DND-41 (cell line): ENCODE results near the gene PPP1R3D.

Source experiments
- ATAC-seq: fragments of 200-7000 bp; cut with Tn5 transposase; 3 replicates; pipeline ENCODE4 v1.9.1; 2021; ENCODE audit warnings: low read depth; ENCODE audit not compliant: insufficient read depth
- DNase-seq: peaks from one replicate; pipeline ENCODE4 v3.0.0-alpha.2; 2020
- H2AFZ ChIP-seq: 2 replicates; pipeline ENCODE4 v1.6.0; 2012; ENCODE audit warnings: low read depth, low read length
- H3K27ac ChIP-seq: 2 replicates; pipeline ENCODE4 v1.5.1; 2012; ENCODE audit warnings: low read length, inconsistent platforms
- H3K27me3 ChIP-seq: fragments of 200-600 bp; sonication (generic); 2 replicates; pipeline ENCODE4 v1.6.0; 2012; ENCODE audit warnings: low read length, mild to moderate bottlenecking, inconsistent platforms; ENCODE audit not compliant: insufficient read depth, poor library complexity
- H3K36me3 ChIP-seq: 2 replicates; pipeline ENCODE4 v1.5.1; 2012; ENCODE audit warnings: low read length, inconsistent platforms; ENCODE audit not compliant: insufficient read depth
- H3K4me1 ChIP-seq: 2 replicates; pipeline ENCODE4 v1.5.1; 2012; ENCODE audit warnings: mild to moderate bottlenecking, low read length; ENCODE audit not compliant: insufficient read depth
- H3K4me2 ChIP-seq: 2 replicates; pipeline ENCODE4 v1.6.0; 2012; ENCODE audit warnings: mild to moderate bottlenecking, moderate library complexity, low read length, inconsistent platforms; ENCODE audit not compliant: insufficient read depth
- H3K4me3 ChIP-seq, 2 experiments: fragments of 200-600 bp in 1 of 2; shearing (Covaris generic) in 1 of 2; 2 replicates each; pipeline ENCODE4 v1.5.1; 2012 to 2016; ENCODE audit warnings: inconsistent platforms in 2 of 2, low read length in 2 of 2, mild to moderate bottlenecking in 2 of 2, low read depth in 1 of 2, moderate library complexity in 1 of 2
- H3K79me2 ChIP-seq: 2 replicates; pipeline ENCODE4 v1.6.0; 2012; ENCODE audit warnings: low read length, inconsistent platforms; ENCODE audit not compliant: insufficient read depth
- H3K9ac ChIP-seq: 2 replicates; pipeline ENCODE4 v1.6.0; 2012; ENCODE audit warnings: low read depth, mild to moderate bottlenecking, inconsistent platforms, low read length, moderate library complexity
- H3K9me3 ChIP-seq: 2 replicates; pipeline ENCODE4 v1.5.1; 2012; ENCODE audit warnings: low read length, moderate library complexity, mild to moderate bottlenecking, inconsistent platforms; ENCODE audit not compliant: insufficient read depth, severe bottlenecking
- H4K20me1 ChIP-seq: 2 replicates; pipeline ENCODE4 v1.6.0; 2012; ENCODE audit warnings: low read length; ENCODE audit not compliant: insufficient read depth
- EZH2 ChIP-seq: IDR thresholded peaks from 3 replicates; pipeline ENCODE4 v1.6.1; 2012; ENCODE audit warnings: borderline replicate concordance, low read depth, mild to moderate bottlenecking, moderate library complexity, low read length, inconsistent platforms; ENCODE audit not compliant: severe bottlenecking
- TF ChIP-seq, protein P1 (sequence below): IDR thresholded peaks from 2 replicates; pipeline ENCODE4 v1.5.1; 2012; ENCODE audit warnings: borderline replicate concordance, low read length, moderate library complexity, mild to moderate bottlenecking; ENCODE audit not compliant: poor library complexity, severe bottlenecking; ENCODE audit errors: extremely low read depth

PPP1R3D gene

GRCh38 chr20:59931511-59932312 is 8.4 kb downstream of the PPP1R3D start:
- TF ChIP-seq, protein P1, sequence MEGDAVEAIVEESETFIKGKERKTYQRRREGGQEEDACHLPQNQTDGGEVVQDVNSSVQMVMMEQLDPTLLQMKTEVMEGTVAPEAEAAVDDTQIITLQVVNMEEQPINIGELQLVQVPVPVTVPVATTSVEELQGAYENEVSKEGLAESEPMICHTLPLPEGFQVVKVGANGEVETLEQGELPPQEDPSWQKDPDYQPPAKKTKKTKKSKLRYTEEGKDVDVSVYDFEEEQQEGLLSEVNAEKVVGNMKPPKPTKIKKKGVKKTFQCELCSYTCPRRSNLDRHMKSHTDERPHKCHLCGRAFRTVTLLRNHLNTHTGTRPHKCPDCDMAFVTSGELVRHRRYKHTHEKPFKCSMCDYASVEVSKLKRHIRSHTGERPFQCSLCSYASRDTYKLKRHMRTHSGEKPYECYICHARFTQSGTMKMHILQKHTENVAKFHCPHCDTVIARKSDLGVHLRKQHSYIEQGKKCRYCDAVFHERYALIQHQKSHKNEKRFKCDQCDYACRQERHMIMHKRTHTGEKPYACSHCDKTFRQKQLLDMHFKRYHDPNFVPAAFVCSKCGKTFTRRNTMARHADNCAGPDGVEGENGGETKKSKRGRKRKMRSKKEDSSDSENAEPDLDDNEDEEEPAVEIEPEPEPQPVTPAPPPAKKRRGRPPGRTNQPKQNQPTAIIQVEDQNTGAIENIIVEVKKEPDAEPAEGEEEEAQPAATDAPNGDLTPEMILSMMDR: no peak
- TF ChIP-seq EZH2: no peak
- no peak for ATAC-seq

GRCh38 chr20:59925899-59926298 is 14.2 kb downstream of the PPP1R3D start:
- Histone ChIP-seq H2AFZ (no peak overlapping the region), H3K27ac (no peak overlapping the region), H4K20me1 (no peaks in the 10 kb centered on the region), H3K4me1 (no peaks in the 10 kb centered on the region), H3K36me3 (no peaks in the 10 kb centered on the region), H3K9ac (no peak overlapping the region), H3K9me3 (no peaks in the 10 kb centered on the region), H3K79me2 (no peaks in the 10 kb centered on the region), H3K4me2 (no peak overlapping the region), H3K27me3 (peaks cover 42% of the 10 kb centered on the region), H3K4me3 (no peak overlapping the region)
- no peak for ATAC-seq
- TF ChIP-seq EZH2: no peak
- TF ChIP-seq, protein P1: no peak
- DNase-seq: no peak

More at GRCh38 chr20:59931511-59932312, 8.4 kb downstream of the PPP1R3D start:
- Histone ChIP-seq H3K27ac (no peak overlapping the region), H3K9ac (no peak overlapping the region), H2AFZ (no peak overlapping the region), H3K4me2 (no peak overlapping the region), H3K4me1 (no peaks in the 10 kb centered on the region), H3K36me3 (no peaks in the 10 kb centered on the region), H3K9me3 (no peaks in the 10 kb centered on the region), H3K27me3 (peaks cover 17% of the 10 kb centered on the region), H3K79me2 (no peaks in the 10 kb centered on the region), H3K4me3 (no peak overlapping the region), H4K20me1 (no peaks in the 10 kb centered on the region)
- no peak for DNase-seq

- H3K4me1 ChIP-seq: no peaks in the 10 kb centered on the region
- no peak overlapping the region for H3K27ac ChIP-seq
- H3K4me2 ChIP-seq: no peak overlapping the region
Measured at GRCh38 chr20:59925359-59925758, 14.7 kb downstream of the PPP1R3D start.

More at GRCh38 chr20:59925359-59925758, 14.7 kb downstream of the PPP1R3D start:
- no peak overlapping the region for H2AFZ ChIP-seq
- no peaks in the 10 kb centered on the region for H3K9me3 ChIP-seq
- H3K9ac ChIP-seq: no peak overlapping the region
- H3K79me2 ChIP-seq: no peaks in the 10 kb centered on the region
- DNase-seq (no peak), ATAC-seq (no peak)
- no peak overlapping the region for H3K4me3 ChIP-seq
- TF ChIP-seq EZH2: no peak
- TF ChIP-seq, protein P1: no peak
- peaks cover 44% of the 10 kb centered on the region for H3K27me3 ChIP-seq
- H3K36me3 ChIP-seq: no peaks in the 10 kb centered on the region
- H4K20me1 ChIP-seq: no peaks in the 10 kb centered on the region
